HG02943 (cell line): ENCODE results near the gene BABAM2.

ENCODE experiments used
- ATAC-seq: cut with Tn5 transposase; IDR thresholded peaks from one replicate; pipeline ENCODE4 v1.9.1; 2021; ENCODE audit warnings: mild to moderate bottlenecking, low read depth, moderate library complexity; ENCODE audit not compliant: unreplicated experiment

Gene BABAM2

DNA sequence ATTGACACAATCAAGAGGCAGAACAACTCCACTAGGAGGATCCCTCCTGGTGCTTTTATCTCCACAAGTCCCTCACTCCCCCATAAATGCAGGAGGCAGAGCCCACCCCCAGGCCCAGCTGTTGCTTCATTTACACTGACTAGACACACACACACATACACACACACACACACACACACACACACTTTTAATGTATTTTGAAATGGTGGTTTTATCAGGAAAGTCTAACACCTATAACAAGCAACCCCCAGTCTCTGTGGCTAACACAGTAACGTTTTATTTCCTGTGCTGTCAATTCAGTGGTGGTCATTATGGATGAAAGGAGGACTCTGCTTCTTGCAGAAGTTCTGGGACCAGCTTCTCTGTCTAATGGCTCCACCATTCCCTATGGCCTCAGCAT, 376.8 kb downstream of the BABAM2 start:
- ATAC-seq, result no peak

DNA sequence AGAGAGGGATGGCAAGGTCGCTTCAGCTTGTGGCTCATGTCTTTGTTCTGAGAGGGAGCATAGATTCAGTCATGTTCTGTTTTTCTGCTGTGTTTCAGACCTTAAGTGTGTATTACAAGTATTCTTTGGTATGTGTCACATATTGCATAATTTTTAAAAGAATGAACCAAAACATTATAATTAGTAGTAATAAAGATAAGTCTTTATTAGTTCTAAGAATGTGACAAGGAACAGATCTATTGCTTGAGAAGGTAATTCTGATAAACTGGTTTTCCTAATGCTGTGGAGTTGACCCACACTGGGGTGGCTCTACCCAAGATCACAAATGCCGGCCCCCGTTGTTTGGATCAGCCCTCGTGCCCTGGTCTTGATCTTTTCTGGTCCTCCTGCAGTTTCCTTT, 377.9 kb downstream of the BABAM2 start:
- ATAC-seq, result no peak

DNA sequence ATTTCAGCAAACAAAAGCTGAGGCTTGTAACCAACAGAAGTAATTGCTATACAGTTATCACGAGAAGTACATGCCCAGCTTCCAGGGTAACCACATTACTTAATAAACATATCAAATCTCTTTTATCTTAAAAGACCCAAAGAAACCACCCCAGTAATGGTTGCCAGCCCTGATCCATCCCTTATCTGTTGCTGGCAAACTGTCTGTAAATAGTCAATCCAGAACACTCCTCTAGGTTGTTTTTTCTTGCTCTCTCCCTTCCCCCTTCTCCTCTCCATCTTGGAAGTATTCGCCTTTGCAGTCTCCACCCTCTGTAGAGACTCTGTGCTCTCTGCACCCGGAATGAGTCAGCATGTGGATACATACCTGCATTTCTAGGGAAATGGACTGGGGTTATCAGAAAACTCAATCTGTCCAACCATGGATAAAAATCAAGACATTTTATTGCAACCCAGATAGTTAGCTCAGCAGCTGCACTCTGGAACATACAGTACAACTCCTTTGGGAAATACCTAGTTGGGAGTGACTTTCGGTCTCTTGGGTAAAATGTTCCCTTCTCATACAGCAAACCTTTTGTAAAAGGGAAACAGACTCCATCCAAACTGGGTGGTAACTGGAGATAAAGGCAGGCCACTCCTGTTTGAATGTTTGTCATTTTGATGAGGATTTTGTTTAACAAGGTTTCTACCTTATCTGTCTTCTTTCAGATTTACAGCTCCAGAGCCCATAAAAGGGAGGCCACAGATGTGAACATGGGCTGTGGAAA, 378.7 kb downstream of the BABAM2 start:
- ATAC-seq, result no peak

DNA sequence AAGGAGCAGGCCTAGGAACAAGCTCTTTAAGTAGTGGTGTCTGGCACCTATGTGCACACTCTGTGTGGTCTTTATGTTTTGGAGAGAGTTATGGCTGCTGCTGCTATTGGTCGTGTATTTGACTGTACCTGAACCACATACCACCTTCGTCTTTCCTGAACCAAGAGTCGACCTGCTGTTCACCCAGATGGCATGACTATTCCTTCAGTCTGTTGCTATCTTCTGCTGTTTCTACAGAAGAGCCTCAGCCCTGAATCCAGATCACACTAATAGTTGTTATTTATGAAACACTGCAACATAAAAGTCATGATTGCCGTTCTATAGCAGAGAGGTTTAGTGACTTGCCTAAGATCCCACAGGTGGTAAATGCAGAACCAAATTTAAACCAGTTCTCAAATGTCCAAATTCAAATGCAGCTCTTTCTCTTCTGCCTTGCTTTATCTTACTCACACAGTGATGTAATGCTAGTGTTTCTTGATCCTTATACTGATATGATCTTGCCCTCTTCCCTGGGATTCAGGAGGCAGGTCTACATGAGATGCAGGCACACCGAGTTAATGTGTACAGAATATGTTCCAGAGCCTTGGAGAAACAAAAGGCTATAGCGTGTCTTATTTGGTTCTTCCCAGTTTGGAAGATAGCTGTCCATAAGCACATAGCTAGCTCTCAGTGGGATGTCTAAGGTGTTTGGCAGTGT, 380.1 kb downstream of the BABAM2 start:
- ATAC-seq, result no peak

DNA sequence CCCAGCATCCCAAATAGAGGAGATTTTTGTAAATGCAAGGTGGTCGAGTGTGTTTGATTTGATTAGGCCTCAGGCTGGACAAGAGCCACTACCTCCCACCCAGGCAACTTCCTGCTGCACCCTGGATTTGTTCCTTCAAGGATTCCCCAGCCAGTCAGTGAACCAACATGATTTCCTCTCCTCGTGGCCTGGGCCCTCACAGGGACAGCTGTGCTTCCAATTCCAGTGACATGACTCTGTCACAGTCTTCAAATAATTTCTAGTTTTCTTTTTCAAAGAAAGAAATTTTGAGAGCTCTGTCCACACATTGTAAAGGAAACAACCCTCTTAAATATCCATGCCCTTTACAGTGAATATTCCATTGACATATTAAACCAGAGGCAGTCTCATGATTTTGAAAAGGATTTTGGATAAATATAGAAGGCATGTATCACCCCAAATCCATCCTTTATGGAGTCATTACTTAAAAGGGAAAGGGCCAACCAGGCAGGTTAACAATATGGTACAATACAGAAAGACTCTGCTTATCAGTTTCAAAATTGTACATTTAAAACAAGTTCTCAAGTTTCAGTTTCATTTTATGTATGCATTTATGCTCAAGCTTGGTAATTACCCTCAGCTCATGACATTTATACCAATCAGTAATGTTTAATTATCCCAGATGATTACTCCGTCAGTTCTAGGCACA, 380.8 kb downstream of the BABAM2 start:
- ATAC-seq, result no peak

DNA sequence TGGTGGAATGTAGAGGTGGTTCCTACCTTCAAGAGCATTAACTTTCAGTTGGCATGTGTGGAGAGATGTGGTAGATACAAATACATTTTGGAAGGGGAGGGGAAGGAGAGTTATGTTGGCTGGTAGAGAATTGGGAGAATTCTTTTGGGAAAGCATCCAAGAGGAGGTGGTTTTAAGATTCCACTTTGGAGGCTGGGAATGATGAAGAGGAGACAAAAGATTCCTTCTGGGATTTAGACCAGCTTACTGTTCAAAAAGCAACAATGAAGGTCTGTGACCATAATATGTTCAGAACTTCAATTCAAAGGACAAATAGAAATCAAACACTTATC, 381.4 kb downstream of the BABAM2 start:
- no peak for ATAC-seq

DNA sequence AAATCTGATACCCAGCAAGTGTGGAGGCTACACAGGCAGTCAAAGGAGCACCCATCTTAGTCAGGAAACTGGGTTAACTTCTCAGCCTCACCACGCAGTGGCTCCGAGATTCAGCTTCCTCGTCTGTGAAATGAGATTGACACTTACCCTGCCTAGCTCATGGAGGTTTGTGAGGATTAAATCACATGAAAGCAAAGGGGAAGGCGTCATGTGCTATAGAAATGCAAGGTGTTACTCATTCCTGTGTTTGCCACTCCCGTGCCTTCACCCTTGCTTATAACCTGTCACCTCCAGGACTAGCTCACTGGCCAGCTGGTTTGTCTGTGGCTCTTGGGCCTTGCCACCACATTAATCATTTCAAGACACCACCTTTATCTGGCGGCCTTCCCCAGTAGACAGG, 383.2 kb downstream of the BABAM2 start:
- no peak for ATAC-seq

DNA sequence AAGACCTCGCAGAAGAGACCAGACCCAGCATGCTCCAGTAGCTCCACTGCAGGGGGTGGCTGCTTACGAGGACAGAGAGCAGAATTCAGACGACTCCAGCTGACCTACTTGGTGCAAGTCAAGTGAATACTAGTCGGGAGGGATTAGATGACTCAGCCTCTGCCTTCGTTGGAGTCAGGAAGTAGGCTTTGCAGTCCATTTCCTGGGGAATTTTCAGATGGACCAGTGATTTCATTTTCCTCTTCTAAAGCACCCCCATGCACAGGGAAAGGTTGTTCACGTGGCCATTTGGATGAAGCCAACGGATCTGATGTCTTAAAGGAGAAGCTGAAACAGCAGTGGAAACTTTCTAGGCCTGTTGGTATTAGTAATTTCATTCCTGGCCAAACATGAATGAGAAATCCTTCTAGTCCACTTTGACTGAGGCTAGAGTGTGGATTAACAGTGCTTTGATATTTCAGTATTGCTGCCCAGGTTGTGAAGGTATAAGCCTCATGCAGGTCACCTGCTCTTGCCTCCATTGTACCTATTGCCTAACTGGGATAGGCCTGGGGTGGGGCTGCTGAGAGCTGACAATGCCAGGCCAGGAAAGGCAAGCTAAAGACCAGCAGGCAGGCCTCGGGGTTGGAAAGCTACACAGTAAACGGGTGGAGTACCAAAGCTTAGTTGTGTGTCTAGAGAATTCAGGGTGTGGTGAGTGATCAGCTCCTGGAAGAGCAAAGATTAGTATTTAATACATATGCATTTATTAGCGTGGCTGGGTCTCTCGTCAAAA, 384.6 kb downstream of the BABAM2 start:
- ATAC-seq, result no peak

DNA sequence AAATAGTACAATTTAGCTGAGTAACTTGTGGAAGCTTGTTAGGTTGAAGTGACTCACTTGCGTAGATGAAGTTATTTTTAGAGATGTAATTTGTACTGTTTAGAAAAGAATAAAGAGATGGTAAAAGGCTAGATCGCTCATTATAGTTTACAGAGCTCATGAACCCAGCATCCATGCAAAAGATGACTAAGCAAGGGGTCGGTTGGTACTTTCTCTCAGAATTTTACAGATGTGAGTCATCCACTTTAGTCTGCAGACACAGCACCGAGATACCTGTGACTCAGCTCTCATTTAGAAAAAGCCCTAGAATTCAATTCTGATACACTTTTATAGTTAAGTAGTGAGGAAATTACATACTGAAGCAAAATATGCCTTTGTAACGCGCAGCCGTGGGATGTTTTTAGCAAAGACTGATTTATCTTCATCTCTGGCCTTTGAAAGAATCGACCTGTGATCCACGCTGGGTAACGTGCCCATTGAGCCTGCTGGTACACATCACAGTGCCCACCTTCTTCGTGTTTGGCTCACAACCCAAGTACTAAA, 385.6 kb downstream of the BABAM2 start:
- ATAC-seq, result no peak

DNA sequence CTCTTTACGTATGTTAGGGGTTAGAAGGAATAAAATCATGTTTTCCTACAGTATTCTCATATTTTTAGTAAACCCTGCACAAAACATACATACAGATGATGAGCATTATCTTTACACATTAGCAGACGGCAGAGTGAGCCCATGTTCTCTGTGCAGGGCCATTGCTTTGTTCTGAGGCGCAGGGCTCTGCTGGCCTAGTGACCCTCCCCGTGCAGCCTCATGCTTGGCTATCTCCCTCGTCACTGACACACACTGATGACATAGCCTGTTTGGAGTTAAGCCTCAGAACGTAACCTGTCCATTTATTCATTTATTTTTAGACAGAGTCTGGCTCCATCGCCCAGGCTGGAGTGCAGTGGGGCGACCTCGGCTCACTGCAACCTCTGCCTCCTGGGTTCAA, 386.3 kb downstream of the BABAM2 start:
- no peak for ATAC-seq

DNA sequence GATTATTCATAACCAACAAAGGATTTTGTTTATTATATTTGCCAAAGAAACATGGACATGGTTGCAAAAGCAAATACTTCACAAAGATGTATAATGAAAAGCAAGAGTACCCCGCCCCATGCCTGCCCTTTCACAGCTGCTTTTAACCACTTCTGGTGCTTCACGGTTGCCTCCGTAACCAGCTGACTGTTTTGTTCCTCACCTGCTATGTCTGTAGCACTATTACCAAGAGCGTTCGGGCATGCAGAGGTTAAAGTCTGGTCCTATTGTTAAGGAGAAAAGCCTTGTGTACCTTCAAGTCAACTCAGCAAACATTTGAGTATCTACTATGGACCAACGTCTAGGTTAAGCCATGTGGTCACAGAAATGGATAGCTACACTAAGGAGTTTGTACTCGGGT, 386.9 kb downstream of the BABAM2 start:
- no peak for ATAC-seq

DNA sequence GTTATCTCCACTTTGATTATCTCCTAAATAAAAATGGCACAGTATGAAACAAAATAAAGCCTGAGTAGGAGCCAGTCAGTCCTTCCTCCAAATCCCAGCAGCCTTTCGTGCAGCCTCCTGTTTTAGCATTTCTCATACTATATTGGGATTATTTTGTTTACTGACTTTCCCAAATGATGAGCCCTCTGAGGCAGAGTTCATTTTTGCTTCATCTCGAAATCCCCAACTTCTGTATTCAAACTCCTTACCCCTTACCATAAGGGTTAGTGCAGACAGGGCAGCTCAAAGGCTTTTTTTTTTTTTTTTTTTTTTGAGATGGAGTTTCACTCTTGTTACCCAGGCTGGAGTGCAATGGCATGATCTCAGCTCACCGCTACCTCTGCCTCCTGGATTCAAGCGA, 388.8 kb downstream of the BABAM2 start:
- no peak for ATAC-seq

DNA sequence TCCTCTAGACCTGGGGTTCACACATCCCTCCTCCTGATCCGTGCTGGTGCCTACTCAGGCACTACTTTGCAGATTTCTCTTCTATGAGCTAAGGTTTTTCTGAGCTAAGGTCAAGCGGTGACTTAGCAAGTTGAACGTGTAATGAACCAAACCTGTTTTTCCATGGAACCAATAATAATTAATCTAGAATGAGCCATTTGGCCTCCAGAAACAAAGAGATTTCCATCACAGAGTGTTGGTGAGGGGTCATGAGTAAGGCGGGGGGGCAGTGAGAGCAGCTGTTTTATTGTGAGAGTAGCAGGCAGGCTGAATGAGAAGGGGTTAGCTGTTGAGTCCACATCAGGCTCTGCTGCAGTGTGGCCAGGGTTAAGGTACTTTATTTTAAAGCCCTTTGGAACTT, 390.1 kb downstream of the BABAM2 start:
- no peak for ATAC-seq

DNA sequence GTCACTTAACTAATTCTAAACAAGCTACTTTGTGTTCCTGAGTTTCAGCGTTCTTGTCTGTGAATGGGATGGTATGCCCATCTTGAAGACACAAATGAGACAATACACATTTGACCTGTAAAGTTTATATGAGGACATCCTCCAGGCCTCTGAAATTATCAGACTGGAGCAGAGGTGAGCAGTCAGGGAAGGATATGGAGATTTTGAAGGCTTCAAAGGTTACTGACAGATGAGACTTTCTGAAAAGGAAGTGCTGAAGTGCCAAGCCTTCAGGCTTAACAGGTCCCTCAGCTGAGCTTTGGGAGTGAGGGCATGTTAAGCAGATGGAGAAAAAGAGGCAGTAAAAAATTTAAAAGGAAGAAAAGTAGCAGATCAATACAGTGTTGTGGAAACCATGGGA, 391.2 kb downstream of the BABAM2 start:
- ATAC-seq, result no peak

DNA sequence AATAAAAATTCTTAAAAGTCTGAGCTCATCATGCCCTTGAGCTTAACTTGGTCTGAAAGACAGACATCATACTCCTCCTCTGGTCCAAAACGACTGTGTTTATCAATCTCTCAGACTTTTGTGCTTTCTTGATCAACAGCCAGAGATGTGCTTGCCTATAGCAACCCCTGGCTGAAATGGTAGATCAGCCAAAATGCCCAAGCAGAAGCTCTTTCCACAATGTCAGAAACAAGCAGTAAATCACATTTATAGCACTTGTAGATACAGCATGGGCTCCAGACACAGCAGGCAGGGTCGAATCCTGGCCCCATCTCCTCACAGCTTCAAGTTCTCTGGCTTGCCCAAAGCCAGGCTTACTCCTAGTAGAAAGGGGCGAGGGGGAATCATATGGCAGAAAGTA, 391.7 kb downstream of the BABAM2 start:
- ATAC-seq, result no peak

DNA sequence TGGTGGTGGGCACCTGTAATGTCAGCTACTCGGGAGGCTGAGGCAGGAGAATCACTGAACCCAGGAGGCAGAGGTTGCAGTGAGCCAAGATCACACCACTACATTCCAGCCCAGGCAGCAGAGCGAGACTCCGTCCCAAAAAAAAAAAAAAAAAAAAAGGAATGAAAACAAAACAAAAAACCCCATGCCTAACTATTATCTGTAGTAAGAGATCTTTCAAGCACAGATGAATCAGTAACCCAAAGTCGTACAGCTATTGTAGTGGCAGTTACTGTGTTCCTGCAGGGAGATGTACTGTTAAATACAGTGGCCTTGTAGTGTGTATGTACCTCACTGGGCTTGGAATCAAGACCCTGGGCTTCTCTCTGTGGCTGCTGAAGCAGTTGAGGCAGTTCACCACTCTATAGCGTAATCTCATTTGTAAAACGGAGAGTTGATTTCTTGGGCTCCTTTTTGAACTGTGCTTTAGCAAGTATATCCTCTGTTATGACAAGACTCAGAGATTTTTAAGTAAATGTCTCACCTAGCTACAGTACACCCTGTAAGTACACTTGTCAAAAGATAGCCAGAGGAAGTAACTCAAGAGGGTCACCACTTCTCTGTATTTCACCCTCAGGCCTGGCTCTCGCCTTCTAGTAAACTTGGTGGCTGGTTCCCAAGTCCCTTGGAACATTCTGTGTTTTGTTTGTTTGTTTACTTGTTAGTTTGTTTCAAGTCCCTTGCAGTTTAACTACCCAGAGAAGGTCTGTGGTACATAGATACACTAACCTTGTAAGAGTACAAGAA, 392.5 kb downstream of the BABAM2 start:
- no peak for ATAC-seq

DNA sequence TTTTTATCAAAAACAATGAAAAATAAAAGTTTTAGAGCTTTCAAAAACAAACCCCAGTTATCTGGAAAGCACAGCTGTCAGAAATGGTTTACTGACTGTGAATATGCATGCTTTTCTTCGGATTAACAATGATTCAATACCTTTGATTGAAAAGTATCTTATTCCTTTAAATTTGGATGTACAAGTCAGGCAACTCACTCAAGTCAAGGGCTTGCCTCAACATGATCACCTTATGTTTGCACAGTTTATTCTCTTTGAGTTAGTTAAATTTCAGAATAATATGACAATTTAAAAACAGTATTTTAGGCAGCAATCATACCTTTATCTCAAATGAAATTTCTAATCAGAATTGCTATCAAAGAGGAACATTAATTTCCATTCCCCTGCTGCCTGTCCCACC, 393.3 kb downstream of the BABAM2 start:
- ATAC-seq, result no peak

DNA sequence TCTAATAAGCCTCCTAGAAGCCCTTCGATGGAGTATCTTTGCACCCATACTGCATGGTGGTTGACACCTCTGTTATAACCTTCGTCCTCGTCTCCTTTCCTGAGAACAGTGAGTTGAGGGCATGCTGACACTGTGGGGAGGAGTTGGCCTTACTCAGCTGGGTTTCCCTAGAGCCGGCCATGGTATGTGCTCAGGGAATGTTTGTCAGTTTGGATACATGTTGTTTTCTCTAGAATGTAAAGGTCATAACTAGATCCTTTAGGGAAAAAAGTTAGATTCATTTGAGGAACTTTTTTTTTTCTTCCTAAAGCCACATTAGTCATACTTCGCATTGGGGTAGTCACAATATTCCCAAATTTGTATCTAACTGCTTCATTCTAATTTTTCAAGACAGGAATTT, 396.1 kb downstream of the BABAM2 start:
- no peak for ATAC-seq

DNA sequence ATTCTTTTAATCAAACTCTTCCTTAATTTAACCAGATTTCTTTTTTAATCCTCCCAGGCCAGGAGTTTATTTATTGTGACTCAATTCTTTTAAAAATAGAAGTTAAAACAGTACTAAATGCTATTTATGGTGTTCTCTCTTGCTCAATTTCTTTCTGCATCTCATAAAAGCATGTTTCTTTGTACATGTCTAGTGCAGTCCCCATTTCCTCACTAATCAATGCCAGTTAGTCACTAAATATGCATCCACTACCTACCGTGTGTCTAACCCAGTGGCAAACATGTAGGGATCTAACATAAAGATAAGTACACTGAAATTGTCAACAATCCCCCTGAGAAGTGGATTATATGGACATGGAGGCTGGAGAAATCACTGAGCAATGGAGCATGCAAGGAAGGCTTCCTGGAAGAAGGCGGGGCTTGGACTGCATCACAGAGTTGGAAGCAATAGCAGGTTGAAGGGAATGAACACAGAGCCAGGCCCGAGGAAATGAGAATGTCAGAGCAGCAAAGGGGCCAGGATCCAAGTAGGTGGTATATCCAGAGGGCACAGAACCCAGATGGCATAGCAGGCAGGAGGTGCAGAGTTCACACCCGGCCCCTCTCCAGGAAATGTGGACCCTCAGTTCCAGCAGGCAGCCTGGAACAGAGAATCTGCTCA, 396.9 kb downstream of the BABAM2 start:
- no peak for ATAC-seq

DNA sequence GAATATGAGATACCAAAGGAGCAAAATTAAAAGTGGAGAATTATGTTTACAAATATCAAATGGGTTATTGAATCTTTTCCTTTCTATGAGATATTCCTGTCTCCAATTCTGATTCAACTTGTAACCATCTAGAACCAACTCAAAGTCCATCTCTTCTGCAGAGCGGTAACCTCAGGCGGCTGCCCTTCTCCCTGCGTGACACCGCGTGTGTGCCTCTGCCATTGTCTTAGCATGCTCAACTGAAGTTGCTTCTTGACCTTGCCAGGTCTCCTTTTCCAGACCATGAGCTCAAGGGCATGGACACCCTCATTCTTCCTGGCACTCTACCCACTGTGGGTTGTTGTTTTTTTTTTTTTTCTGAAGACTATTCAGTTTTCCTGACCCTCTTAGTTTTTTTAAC, 398.1 kb downstream of the BABAM2 start:
- no peak for ATAC-seq
